Effector CD8-positive, alpha-beta T cell (primary cell): ENCODE results near the gene USP48.
"Not testable (repeated sequence)": the region's sequence is repeated elsewhere in the genome, so short reads cannot be mapped to it uniquely, and the experiment has no call there.

ENCODE experiments used
- DNase-seq: peaks from one replicate; lab custom pipeline; 2025; lab: John Stamatoyannopoulos, UW

USP48 gene

DNA sequence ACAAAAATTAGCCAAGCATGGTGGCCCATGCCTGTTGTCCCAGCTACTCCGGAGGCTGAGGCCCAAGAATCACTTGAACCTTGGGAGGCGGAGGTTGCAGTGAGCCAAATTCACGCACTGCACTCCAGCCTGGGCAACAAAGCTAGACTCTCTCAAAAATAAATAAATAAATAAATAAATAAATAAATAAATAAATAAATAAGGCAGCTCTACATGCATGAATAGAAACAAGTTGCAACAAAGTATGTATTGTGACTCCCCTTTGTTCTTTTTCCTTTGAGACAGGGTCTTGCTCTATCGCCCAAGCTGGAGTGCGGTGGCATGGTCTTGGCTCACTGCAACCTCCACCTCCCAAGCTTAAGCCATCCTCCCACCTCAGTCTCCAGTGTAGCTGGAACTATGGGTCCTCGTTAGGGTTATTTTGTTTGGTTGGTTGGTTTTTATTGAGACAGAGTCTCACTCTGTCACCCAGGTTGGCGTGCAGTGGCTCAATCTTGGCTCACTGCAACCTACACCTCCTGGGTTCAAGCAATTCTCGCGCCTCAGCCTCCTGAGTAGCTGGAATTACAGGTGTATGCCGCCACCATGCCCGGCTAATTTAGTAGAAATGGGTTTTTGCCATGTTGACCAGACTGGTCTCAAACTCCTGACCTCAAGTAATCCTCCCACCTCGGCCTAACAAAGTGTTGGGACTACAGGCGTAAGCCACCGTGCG lies 8.0 kb downstream of the USP48 start:
- DNase-seq = no peak

DNA sequence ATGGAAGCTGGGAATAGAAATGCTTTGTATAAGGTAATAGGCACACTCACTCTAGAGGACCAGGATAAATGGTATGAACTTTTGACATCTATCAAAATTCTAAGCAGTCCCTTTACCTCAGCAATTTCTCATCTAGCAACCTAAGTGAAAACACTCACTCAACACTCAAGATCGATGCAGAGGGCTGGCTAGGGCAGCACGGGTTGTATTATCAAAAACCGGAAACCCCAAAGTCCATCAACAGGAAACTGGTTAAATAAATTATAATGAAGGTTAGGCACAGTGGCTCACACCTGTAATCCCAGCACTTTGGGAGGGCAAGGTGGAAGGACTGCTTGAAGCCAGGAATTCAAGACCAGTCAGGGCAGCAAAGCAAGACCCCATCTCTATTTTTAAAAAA lies 9.4 kb downstream of the USP48 start:
- DNase-seq = no peak

DNA sequence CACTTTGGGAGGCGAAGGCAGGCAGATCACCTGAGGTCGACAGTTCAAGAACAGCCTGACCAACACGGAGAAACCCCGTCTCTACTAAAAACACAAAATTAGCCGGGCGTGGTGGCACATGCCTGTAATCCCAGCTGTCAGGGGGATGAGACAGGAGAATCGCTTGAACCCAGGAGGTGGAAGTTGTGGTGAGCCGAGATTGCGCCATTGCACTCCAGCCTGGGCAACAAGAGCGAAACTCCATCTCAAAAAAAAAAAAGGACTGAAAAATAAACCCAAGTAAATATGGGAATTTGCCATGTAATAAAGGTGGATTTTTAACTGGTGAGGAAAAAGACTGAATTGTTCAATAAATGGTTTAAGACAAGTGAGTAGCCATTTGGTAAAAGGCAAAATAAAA lies 11.3 kb downstream of the USP48 start:
- not testable (repeated sequence) for DNase-seq

DNA sequence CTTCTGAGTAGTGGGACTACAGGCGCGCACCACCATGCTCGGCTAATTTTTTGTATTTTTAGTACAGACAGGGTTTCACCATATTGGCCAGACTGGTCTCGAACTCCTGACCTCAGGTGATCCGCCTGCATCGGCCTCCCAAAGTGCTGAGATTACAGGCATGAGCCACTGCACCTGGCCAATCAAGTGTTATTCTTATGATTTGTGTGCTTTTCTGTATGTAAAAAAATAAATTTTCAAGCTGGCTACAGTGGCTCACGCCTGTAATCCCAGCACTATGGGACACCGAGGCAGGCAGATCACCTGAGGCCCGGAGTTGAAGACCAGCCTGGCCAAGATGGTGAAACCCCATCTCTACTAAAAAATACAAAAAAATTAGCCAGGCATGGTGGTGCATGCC lies 12.3 kb downstream of the USP48 start:
- DNase-seq = not testable (repeated sequence)

DNA sequence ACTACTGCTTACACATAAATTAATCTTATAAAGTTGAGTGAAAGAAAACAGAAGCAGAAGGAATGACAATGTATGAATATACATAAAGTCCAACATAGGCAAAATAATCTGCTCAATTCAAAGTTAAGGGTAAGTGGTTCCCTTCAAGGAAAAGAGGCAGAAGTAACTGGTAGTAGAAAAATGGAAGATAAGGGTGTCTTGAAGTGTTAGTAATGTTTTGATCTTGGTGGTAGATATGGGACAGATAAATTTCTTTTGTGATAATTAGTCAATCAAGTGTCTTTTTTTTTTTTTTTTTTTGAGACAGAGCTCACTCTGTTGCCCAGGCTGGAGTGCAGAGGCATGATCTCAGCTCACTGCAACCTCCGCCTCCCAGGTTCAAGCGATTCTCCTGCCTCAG lies 12.7 kb downstream of the USP48 start:
- no peak for DNase-seq

DNA sequence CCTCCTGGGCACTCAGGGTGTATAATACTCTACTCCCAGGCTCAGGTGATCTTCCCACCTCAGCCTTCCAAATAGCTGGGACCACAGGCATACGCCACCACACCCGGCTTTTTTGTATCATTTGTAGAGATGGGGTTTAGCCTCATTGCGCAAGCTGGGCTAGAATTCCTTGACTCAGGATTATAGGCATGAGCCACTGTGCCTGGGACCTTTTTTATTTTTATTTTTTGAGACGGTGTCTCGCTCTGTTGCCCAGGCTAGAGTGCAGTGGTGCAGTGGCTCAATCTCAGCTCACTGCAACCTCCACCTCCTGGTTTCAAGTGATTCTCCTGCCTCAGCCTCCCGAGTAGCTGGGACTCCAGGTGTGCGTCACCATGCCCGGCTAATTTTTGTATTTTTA lies 15.8 kb downstream of the USP48 start:
- not testable (repeated sequence) for DNase-seq

DNA sequence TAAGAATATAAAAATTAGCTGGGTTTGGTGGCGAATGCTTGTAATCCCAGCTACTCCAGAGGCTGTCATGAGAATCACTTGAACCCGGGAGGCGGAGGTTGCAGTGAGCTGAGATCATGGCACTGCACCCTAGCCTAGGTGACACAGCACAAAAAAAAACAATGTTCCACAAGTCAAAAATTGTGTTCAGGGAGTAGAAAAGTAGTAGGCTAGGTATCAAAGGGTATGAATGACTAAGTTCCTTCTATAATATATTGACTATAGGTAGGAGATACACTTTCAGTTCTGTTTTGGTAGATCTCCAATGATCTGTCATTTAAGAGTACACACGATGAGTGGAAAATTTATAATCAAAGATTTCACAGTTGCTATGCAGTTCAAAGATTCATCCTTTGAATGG lies 16.7 kb downstream of the USP48 start:
- no peak for DNase-seq

DNA sequence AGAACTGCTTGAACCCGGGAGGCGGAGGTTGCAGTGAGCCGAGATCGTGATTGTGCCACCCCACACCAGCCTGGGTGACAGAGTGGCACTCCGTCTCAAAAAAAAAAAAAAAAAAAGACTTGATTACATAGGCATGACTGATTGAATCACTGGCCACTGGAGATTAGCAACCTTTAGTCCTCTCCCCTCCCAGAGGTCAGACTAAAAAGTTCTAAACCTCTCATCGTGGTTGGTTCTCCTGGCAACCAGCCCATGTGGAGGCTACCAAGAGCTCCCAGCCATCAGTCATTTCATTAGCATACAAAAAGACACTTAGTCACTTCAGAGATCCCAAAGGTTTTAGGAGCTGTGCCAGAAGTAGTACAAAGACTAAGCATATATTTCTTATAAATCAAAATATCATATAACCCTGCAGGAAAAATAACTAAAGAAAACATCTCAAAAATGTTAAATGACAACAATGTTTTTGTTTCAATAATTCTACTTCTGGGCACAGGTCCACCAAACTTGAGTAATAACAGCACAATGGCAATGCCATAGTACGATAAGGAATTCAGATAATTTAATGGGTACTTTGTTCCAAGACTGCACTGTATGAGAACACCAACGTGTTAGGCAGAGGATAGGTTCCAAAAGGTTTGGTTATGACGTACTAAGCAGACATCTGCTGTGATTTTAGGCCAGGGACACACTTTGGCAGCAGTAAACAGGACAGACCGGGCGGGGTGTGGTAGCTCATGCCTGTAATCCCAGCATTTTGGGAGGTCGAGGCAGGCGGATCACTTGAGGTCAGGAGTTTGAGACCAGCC lies 18.1 kb downstream of the USP48 start:
- no peak for DNase-seq

DNA sequence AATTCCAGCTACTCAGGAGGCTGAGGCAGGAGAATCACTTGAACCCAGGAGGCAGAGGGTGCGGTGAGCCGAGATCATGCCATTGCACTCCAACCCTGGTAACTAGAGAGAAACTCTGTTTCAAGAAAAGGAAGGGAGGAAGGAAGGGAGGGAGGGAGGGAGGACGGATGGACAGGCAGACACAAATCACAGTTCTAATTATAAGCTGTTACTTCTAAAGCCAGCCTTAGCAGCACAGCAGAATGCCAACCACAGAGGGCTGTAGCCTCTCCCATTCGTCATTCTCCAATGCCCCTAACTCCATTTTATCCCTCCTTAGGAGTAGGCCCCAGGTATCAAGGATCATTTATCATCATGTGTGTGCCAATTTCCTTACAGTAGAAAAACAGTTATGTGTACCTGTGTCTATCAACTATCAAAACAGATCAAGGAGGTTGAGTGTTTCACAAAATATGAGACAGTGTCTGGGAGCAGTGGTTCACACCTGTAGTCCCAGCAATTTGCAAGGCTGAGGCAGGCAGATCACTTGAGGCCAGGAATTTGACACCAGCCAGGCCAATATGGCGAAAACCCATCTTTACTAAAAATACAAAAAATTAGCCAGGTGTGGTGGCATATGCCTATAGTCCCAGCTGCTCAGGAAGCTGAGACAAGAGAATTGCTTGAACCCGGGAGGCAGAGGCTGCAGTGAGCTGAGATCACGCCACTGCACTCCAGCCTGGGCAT lies 19.1 kb downstream of the USP48 start:
- no peak for DNase-seq

DNA sequence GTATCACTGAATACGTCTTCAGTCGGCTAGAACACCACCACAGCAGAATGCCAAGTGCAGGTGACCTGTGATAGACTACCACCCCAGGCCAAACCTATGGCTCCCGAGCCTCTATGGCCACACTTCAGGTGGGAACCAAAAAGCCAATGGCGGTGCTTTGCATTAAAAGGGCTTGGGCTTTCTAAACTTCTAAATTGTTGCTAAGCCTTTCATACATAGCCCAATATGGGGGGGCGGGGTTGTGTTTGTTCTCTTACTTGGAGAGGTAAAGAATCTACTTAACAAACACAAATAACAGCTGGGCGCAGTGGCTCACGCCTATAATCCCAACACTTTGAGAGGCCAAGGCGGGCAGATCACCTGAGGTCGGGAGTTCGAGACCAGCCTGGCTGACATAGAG lies 19.7 kb downstream of the USP48 start:
- DNase-seq = no peak

DNA sequence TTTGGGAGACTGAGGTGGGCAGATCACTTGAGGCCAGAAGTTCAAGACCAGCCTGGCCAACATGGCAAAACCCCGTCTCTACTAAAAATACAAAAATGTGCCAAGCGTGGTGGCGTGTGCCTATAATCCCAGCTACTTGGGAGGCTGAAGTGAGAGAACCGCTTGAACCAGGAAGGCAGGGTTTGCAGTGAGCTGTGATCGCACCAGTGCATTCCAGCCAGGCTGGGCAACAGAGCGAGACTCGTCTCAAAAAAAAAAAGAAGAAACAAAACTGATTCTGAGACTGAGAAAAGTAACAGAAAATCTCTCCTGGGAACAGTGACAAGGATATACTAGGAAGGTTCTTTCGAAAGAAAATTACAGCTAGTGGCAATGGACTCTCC lies 20.9 kb downstream of the USP48 start:
- no peak for DNase-seq

DNA sequence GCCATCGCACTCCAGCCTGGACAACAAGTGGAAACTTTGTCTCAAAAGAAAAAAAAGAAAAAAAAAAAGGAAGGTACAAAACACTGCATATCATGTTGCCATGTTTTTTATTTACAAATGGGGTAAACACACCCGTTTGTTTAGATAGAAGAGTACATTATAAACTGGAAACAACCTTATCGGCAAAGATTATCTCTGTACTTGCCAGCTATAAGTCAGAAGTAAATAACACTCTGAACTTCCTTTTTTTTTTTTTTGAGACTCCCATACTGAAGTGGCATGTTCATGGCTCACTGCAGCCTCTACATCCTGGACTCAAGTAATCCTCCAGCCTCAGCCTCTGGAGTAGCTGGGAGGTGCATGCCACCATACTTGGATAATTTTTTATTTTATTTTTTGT lies 21.9 kb downstream of the USP48 start:
- DNase-seq = no peak

DNA sequence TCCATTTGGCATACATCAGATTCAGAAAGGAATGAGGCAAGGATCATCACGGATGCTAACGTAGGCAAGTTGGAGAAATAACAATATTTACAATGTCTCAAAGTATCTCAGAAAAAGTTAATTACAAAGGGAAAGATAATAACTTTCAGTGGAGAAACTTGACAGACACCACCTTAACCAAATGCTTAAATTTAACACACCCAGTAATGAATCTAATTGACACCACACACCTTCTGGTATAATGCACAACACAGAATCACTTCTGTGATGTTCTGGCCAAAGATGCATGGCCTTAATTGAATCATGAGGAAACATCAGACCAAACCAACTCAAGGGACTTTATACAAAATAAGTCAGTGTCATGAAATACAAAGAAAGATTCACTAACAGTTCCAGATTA lies 23.1 kb downstream of the USP48 start:
- no peak for DNase-seq

DNA sequence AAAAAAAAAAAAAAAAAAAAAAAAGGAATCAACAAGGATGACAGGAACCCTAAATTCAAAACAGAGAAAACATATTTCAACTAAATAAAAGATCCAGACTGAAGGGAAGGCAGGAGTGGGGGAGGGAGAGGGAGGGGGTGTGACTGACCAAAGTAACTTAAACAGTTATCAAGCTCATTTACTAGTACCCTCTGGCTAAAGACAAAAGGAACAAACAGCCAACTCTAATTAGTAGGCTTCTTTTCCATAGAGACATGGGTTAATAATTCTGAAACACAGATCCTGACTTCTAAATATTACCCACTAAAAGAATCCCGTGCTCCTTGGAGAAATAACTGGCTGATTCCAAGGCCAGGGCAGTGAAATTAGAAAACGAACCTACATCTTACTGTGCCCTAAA lies 23.8 kb downstream of the USP48 start:
- DNase-seq = no peak

DNA sequence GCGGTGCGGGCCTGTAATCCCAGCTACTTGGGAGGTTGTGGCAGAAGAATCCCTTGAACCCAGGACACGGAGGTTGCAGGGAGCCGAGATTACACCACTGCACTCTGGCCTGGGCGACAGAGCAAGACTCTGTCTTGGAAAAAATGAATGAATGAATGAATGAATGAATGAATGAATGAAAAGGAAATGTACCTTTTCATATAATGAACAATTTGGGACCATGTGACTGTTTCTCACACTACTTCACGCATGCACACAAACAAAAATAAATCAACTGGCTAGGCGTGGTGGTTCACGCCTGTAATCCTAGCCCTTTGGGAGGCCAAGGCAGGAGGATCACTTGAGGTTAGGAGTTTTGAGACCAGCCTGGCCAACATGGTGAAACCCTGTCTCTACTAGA lies 24.3 kb downstream of the USP48 start:
- no peak for DNase-seq

DNA sequence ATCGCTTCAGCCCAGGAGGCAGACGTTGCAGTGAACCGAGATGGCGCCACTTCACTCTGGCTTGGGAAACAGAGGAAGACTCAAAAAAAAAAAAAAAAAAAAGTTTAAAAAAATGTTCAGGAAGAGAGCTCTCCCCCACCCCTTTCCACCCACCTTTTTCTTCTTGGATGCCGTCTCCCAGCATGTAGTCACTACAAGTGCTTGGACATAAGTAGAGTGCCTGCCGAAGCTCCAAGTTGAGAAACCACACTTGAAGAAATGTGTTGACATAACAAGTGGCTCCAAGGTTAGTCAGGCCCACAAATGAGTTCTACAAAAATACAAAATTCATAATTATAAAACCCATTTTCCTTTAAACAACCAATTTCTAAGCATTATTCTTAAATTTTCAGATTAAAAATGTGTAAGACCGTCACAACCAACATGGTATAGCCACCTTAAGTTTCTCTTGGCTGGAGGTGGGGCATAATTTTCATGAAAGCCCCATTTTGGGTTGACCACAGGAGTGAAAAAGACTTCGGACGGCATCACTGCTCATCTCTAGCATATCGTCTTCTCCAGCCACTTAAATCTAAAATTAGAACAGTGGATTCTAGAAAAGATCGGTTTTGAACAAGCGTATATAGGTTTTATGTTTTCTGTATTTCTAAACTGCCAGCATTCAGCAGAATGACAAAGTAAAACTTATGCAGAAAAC lies 26.4 kb downstream of the USP48 start:
- DNase-seq = no peak

DNA sequence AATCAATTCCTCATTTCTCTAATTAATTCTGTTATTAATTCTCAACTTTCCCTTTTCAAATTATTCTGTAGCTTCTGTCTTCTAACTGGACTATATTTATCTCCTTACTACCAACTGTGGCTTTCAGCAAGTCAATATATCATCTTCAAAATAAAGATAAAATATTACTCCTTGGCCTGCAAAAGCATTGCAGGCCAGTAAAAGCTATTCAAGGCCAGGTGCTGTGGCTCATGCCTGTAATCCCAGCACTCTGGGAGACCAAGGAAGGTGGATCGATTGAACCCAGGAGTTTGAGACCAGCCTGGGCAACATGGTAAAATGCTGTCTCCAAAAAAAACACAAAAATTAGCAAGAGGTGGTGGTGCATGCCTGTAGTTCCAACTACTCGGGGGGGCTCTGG lies 27.9 kb downstream of the USP48 start:
- no peak for DNase-seq

DNA sequence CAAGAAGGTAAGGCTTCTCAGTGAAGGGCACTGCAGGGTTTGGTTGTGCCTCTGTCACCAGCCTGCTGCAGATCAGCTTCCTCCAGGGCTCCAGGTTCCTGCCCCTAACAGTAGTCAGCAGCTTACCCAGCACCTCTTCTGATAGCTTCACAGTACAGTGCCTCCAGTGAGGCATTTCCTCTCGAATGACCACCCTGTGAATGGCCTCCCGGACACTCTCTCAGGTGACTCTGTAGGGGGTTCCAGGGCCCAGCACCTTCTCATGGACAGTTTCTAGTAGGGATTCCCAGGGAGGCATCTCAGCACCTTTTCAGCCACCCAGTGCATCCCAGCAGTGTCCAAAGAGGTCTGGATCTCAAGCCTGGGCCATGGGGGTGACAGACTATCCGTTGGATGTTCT lies 28.4 kb downstream of the USP48 start:
- no peak for DNase-seq

DNA sequence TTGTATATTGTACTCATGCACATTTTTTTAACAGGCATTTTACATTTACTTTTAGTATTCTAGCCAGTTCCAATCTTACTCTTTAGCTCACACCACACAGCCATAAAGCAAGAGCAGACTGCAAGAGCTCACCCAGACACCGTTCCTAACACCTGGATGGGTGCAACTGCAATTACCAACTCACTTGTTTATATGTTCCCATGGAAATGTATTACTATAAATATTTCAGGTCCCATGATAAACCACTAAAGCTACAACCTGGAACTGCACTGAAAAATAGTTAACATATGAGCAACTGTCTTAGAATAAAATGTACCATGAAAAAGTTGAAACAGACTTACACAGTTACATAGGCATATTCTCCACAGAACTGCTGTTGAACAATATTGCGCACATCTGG lies 30.8 kb downstream of the USP48 start:
- no peak for DNase-seq

DNA sequence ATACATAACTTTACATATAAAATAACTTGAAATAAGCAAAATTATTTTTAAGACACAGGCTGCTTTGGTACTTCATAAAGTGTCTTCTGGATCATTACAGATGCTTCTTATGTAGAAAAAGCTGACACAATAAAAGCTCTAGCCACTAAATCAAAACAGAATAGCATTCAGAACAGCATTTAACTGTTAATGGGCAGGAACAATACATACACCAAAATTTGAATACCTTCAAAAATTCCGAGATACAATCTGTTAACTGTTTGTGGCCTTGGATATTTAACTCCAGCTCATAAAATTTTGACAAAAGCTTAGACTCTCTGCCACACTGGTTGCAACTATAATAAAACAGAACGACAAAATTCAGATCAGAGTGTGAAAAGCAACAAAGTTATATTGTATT lies 31.7 kb downstream of the USP48 start:
- DNase-seq = no peak

DNA sequence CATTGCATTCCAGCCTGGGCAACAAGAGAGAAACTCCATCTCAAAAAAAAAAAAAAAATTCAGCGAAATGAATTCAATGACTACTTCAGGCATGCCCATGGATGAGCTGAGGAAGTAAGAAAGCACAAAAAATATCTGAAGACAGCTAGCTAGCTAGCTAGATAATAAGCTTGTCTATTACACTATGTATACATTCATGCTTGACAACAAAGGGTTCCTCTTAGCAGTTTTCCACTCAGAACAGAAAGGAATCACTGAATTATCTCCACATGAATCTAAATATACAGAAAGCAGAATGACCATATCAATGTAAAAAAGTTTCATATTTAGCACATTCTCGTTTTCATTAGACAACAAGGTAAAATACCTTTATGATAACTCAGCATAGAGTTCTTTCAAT lies 32.1 kb downstream of the USP48 start:
- DNase-seq = no peak

DNA sequence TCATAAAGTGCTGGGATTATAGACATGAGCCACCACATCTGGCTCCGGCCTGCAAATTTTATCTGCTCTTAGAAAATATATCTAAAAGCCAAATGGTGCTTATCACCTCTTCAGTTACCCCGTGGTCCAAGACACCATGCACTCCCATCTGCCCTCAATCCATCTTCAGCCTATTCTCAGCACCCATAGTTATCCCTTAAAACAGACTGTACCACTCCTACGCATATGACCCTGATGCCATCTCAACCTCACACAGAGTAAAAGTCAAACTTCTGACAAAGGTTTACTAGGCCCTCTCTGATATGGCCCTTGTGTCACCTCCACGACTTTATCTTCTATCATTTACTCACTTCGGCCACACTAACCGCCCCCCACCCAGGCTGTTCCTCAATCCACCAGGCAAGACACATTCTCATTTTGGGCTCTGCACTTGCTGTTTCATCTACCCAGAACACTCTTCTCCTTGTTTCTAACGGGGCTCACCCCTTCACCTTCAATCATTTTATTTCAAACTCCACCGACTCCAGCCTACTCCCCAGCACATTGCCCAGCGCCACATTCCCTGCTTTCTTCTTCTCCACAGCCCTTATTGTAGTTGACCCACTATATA lies 33.0 kb downstream of the USP48 start:
- no peak for DNase-seq
